Breast epithelium (tissue), 3 donors: Measurements from ENCODE around the gene CYP2U1.

ENCODE experiments used
- CTCF ChIP-seq, 3 donors: fragments of 450-650 bp; IDR thresholded peaks; one replicate each; pipeline ENCODE4 v1.5.1; 2016 to 2017; ENCODE audit warnings: antibody characterized with exemption in 3 of 3, mild to moderate bottlenecking in 3 of 3, moderate library complexity in 3 of 3
- POLR2A ChIP-seq: fragments of 450-650 bp; IDR thresholded peaks from one replicate; pipeline ENCODE4 v1.6.1; 2016; ENCODE audit warnings: antibody characterized with exemption, mild to moderate bottlenecking, moderate library complexity
- POLR2AphosphoS5 ChIP-seq, 3 donors: sonication (generic); formaldehyde crosslinking; IDR thresholded peaks; one replicate each; pipeline ENCODE4 v1.6.1; 2017; ENCODE audit warnings: antibody characterized with exemption in 3 of 3

- TF ChIP-seq CTCF (IDR thresholded peaks at IDR 0.05) (no peak), POLR2A (no peak), POLR2AphosphoS5 (IDR thresholded peaks at IDR 0.05) (no peak)
These were observed 46.1 kb downstream of the CYP2U1 start for GRCh38 chr4:107977482-107977881.
